Lower leg skin (tissue), 3 donors: Measurements from ENCODE around the gene CHD6.

Source experiments
- CTCF ChIP-seq, 3 donors: fragments of 450-650 bp; IDR thresholded peaks; one replicate each; pipeline ENCODE4 v1.5.1; 2016; ENCODE audit warnings: antibody characterized with exemption in 3 of 3, mild to moderate bottlenecking in 3 of 3, moderate library complexity in 2 of 3
- POLR2A ChIP-seq, 2 donors: fragments of 450-650 bp; IDR thresholded peaks; one replicate each; pipeline ENCODE4 v1.6.1; 2016 to 2017; ENCODE audit warnings: antibody characterized with exemption in 2 of 2, mild to moderate bottlenecking in 1 of 2, moderate library complexity in 1 of 2

GRCh38 chr20:41370176-41370575 is 248.0 kb downstream of the CHD6 start:
- TF ChIP-seq CTCF (IDR thresholded peaks at IDR 0.05) (no peak), POLR2A (IDR thresholded peaks at IDR 0.05) (no peak)
